ENCODE data around the gene C16orf96. TPM values are rescaled to one million over a fixed set of nuclear protein-coding genes. Genes with fewer than 3 reads are reported as not detected.

The C16orf96 gene
- polyA plus RNA-seq, 2 of the 4 experiments (the other 2 are of a cell fraction): 0.01 to 0.03 TPM

DNA sequence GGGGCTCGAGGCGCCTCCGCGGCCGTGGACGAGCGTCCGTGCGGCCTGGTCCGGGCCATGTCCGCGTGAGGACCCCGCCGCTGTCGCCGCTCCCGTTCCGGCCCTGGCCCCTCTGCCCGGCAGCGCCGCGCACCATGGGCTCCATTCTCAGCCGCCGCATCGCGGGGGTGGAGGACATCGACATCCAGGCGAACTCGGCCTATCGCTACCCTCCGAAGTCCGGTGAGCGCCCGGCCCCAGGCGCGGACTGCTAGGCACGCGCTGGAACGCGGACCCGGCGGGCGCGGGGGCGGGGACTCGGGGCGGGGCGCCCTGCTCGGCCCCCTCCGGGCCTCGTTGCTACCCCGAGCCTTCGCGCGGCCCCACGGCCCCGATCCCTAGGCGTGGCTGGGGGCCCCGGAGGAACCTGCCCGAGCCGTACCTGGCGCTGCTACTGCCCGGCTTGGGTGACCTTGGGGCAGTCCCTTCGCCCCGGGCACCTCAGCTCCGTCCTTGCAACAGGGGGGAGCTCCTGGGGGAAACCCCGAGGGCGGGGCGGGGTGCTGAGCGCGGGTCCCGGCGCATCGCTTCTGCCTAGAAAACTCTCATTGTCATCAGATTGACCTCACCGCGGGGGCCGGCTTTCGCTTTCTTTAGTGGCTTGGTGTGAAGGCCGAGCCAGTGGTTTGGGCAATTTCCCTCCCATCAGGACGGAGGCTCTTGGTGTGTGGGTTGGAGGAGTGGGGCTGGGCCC, 68.9 kb downstream of the C16orf96 start (continued):
- TF ChIP-seq, protein P1, sequence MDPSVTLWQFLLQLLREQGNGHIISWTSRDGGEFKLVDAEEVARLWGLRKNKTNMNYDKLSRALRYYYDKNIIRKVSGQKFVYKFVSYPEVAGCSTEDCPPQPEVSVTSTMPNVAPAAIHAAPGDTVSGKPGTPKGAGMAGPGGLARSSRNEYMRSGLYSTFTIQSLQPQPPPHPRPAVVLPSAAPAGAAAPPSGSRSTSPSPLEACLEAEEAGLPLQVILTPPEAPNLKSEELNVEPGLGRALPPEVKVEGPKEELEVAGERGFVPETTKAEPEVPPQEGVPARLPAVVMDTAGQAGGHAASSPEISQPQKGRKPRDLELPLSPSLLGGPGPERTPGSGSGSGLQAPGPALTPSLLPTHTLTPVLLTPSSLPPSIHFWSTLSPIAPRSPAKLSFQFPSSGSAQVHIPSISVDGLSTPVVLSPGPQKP (IDR thresholded peaks at IDR 0.05; ENCODE audit: low read depth, low read length): no peak
- TF ChIP-seq RNF2 (IDR thresholded peaks at IDR 0.05; ENCODE audit: borderline replicate concordance, low read depth): no peak

DNA sequence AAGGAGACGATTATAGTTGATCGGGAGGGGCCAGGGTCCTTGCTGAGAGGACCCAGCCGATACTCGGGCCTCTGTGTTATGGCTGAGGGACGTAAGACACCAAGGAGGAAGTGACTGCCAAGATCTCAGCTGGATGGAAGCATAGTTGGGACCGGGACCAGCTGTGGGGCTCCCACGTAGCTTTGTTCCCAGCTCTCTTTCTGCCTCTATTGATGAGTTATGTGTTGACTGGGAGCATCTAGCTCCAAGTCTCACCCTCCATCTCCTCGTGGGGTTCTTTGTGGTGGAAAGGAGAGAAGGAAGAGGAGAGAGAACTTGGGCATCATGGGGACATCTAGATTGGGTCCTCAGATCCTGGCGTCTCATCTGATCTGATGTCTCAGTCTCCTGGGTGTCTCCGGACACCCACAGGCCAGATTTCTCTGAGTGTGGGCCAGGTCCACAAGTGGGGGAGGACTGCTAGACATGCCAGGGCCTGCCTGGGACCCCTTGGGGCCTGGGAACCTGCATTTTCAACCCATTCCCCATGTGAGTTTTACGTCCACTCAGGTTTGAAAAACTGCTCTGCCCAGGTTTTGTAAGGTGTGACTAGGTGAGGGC, 69.5 kb downstream of the C16orf96 start:
- ChIA-PET CTCF (interaction anchor here (0.7 to 3.0 kb wide), 6 partner anchors 8 to 174 kb away, joined by 3 to 35 read pairs (median 7); no protein-coding TSS in a partner anchor), POLR2A (interaction anchor here (1.0 kb wide), 1 partner anchor 10 kb away, joined by 5 read pairs; no protein-coding TSS in a partner anchor)
- Histone ChIP-seq H3K4me1 (peaks cover 11% of the 10 kb centered on the region), H3K27ac (peak overlapping the region; percentile 94 to 97), H3K4me3 (peak overlapping the region; percentile 94), H3K4me2 (peak overlapping the region; percentile 97), H3K9me3 (no peaks in the 10 kb centered on the region)
- 14% methylated on average over 11 of the region's 11 CpGs for WGBS (ENCODE audit: missing lambda C conversion rate)
- ATAC-seq: peak in 1 of 2 experiments; percentile 7; a peak in 2 of 6 replicates
- DNase-seq (ENCODE audit: low read depth in 1 of 2, low spot score in 1 of 2): no peak
- TF ChIP-seq CBX8 (IDR thresholded peaks at IDR 0.05) (no peak), MAFK (IDR thresholded peaks at IDR 0.05; ENCODE audit: partially characterized antibody) (no peak), NPAS2 (CRISPR knock-in tag; IDR thresholded peaks at IDR 0.05; ENCODE audit: borderline replicate concordance) (no peak), ZFP36 (IDR thresholded peaks at IDR 0.05; ENCODE audit: borderline replicate concordance, partially characterized antibody) (no peak), FOXS1 (CRISPR knock-in tag; IDR thresholded peaks at IDR 0.05) (no peak), HOXB13 (CRISPR knock-in tag; IDR thresholded peaks at IDR 0.05; ENCODE audit: low read depth) (no peak), GATA3 (IDR thresholded peaks at IDR 0.05; ENCODE audit: borderline replicate concordance) (no peak), HOXB5 (CRISPR knock-in tag; IDR thresholded peaks at IDR 0.05) (no peak), EP300 (IDR thresholded peaks at IDR 0.05) (no peak), SMC3 (IDR thresholded peaks at IDR 0.05) (no peak), MAZ (IDR thresholded peaks at IDR 0.05; ENCODE audit: borderline replicate concordance, low read depth, low read length) (no peak), POLR2AphosphoS2 (conservative IDR thresholded peaks at IDR 0.05; ENCODE audit: low read length) (no peak), KDM5A (IDR thresholded peaks at IDR 0.05) (no peak)
- TF ChIP-seq, protein P2, sequence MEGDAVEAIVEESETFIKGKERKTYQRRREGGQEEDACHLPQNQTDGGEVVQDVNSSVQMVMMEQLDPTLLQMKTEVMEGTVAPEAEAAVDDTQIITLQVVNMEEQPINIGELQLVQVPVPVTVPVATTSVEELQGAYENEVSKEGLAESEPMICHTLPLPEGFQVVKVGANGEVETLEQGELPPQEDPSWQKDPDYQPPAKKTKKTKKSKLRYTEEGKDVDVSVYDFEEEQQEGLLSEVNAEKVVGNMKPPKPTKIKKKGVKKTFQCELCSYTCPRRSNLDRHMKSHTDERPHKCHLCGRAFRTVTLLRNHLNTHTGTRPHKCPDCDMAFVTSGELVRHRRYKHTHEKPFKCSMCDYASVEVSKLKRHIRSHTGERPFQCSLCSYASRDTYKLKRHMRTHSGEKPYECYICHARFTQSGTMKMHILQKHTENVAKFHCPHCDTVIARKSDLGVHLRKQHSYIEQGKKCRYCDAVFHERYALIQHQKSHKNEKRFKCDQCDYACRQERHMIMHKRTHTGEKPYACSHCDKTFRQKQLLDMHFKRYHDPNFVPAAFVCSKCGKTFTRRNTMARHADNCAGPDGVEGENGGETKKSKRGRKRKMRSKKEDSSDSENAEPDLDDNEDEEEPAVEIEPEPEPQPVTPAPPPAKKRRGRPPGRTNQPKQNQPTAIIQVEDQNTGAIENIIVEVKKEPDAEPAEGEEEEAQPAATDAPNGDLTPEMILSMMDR (IDR thresholded peaks at IDR 0.05): no peak
- TF ChIP-seq, protein P3, sequence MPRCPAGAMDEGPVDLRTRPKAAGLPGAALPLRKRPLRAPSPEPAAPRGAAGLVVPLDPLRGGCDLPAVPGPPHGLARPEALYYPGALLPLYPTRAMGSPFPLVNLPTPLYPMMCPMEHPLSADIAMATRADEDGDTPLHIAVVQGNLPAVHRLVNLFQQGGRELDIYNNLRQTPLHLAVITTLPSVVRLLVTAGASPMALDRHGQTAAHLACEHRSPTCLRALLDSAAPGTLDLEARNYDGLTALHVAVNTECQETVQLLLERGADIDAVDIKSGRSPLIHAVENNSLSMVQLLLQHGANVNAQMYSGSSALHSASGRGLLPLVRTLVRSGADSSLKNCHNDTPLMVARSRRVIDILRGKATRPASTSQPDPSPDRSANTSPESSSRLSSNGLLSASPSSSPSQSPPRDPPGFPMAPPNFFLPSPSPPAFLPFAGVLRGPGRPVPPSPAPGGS (IDR thresholded peaks at IDR 0.05): no peak
- TF ChIP-seq, protein P4, sequence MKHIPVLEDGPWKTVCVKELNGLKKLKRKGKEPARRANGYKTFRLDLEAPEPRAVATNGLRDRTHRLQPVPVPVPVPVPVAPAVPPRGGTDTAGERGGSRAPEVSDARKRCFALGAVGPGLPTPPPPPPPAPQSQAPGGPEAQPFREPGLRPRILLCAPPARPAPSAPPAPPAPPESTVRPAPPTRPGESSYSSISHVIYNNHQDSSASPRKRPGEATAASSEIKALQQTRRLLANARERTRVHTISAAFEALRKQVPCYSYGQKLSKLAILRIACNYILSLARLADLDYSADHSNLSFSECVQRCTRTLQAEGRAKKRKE (CRISPR knock-in tag; IDR thresholded peaks at IDR 0.05; ENCODE audit: low read depth): no peak
- TF ChIP-seq, protein P5, sequence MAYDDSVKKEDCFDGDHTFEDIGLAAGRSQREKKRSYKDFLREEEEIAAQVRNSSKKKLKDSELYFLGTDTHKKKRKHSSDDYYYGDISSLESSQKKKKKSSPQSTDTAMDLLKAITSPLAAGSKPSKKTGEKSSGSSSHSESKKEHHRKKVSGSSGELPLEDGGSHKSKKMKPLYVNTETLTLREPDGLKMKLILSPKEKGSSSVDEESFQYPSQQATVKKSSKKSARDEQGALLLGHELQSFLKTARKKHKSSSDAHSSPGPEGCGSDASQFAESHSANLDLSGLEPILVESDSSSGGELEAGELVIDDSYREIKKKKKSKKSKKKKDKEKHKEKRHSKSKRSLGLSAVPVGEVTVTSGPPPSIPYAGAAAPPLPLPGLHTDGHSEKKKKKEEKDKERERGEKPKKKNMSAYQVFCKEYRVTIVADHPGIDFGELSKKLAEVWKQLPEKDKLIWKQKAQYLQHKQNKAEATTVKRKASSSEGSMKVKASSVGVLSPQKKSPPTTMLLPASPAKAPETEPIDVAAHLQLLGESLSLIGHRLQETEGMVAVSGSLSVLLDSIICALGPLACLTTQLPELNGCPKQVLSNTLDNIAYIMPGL (CRISPR knock-in tag; IDR thresholded peaks at IDR 0.05; ENCODE audit: borderline replicate concordance): no peak
- no peak for FAIRE-seq

Data from A549 (cell line).